Stomach (tissue), 4 donors: ENCODE data around the gene PLCXD1.

Source experiments
- EP300 ChIP-seq: sonication (generic); formaldehyde crosslinking; IDR thresholded peaks from one replicate; pipeline ENCODE4 v1.6.1; 2017; ENCODE audit warnings: antibody characterized with exemption
- POLR2A ChIP-seq, 4 donors: fragments of 450-650 bp; IDR thresholded peaks; one replicate each; pipeline ENCODE4 v1.6.1; 2016; ENCODE audit warnings: antibody characterized with exemption in 4 of 4, control low read depth in 2 of 4, mild to moderate bottlenecking in 1 of 4, moderate library complexity in 1 of 4
- TF ChIP-seq, protein P1 (sequence below), 7 experiments: fragments of 450-650 bp in 4 of 7; fragments of 200-600 bp in 3 of 7; sonication (generic) in 3 of 7; IDR thresholded peaks; one replicate each; pipeline ENCODE4 v1.5.1; 2016 to 2019; ENCODE audit warnings: antibody characterized with exemption in 7 of 7, control low read depth in 2 of 7, mild to moderate bottlenecking in 1 of 7

DNA sequence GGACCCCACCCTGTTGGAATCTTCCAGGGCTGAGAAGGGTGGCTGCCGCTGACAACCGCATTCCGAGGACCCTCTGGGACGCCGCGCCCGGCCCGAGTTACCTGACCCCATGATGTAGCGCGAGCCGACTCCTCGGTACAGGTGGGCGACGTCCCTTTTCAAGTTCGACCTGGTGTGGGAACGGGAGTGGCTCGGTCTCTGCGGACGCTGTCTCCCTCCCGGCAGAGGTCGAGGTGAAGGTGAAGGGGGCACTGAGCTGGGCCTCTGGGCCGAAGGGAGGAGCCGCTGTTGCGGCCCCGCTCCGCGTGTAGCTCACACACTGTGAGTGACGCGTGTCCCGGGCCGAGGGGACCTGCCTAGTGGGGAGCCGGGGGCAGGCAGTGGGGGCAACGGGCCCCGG is 32.9 kb downstream of the PLCXD1 start:
- no peak for TF ChIP-seq POLR2A (IDR thresholded peaks at IDR 0.05)
- no peak for TF ChIP-seq EP300
- TF ChIP-seq, protein P1, sequence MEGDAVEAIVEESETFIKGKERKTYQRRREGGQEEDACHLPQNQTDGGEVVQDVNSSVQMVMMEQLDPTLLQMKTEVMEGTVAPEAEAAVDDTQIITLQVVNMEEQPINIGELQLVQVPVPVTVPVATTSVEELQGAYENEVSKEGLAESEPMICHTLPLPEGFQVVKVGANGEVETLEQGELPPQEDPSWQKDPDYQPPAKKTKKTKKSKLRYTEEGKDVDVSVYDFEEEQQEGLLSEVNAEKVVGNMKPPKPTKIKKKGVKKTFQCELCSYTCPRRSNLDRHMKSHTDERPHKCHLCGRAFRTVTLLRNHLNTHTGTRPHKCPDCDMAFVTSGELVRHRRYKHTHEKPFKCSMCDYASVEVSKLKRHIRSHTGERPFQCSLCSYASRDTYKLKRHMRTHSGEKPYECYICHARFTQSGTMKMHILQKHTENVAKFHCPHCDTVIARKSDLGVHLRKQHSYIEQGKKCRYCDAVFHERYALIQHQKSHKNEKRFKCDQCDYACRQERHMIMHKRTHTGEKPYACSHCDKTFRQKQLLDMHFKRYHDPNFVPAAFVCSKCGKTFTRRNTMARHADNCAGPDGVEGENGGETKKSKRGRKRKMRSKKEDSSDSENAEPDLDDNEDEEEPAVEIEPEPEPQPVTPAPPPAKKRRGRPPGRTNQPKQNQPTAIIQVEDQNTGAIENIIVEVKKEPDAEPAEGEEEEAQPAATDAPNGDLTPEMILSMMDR (IDR thresholded peaks at IDR 0.05) = no peak
